HG03439 (cell line): ENCODE measurements around the gene AGBL1.

Source experiments
- ATAC-seq: cut with Tn5 transposase; IDR thresholded peaks from one replicate; pipeline ENCODE4 v1.9.1; 2021; ENCODE audit warnings: mild to moderate bottlenecking, moderate library complexity; ENCODE audit not compliant: unreplicated experiment

AGBL1 gene

DNA sequence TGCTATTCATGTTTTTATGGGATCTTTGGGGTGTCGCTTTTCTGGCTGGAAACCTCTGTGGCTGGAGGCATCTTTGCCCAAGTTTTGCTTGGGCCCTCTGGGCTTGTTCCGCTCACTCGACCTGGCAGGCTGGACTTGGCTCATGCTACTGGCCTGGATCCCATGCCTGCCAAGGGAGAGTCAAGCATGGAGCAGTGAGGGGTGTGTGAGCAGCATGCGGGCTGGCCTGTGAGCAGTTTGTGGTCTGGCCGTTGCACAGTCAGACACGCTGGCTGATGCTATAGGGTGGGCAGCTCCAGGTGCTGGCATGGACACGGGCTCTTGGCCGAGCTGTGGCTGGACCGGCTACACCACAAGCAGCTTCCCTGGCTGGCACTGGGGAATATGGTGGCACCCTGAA, 491.1 kb downstream of the AGBL1 start:
- ATAC-seq = no peak

DNA sequence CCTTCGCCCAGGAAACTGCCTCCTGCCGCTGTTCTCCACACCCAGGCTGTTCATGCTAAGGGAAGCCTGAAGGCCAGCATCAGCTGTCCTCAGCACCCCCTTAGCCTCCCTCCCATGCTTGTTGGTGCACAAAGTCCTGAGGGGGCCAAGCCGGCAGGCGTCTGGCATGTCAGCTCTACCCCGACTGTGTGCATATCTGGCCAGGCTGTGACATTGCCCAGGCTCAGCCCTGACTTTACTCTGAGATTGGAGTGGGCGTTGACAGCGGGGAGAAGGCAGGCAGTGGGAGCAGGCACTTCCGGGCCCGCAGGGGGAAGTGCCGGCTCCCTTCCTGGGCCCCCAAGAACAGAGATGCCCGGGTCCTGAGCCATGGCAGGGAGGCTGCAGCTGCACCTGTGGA, 492.2 kb downstream of the AGBL1 start:
- no peak for ATAC-seq

DNA sequence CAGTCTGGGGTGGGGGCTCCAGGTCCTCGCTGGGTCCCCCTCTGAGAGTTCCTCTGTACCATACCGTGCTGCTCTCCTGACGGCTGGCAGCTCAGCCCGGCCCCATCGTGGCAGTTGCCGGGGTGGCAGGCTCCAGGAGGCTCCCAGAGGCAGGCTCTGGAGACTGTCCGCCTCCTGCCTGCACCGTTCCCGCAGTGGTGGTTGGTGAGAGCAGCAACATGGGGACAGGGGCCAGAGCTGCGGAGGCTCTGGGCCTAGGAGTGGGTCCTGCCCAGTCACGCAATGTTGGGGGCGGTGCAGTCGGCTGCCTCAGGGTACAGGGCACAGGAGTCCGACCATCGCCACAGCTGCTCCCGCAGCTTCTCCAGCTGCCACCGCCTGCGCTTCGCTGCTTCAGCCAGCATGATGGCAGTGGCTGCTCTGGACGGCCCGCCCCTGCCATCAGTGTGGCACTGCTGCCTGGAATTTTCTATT, 492.7 kb downstream of the AGBL1 start:
- ATAC-seq = no peak

DNA sequence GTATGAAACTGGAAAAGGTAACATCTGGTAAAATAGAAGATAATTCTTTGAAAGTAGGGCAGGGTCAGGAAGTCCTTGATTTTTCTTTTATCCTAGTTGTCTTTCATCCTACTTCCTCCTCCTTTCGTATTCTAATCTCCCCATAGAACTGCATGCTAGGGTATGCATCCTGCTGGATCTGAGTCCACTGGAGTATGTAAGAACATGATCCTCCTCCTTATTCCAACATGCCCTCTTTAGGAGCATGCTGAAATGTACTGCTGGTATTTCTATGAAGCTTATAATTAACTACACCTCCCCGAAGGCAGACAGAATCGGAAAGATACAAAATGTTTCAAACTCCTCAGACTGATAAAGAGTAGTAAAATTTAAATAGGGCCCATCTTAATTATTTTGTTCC, 493.8 kb downstream of the AGBL1 start:
- no peak for ATAC-seq

DNA sequence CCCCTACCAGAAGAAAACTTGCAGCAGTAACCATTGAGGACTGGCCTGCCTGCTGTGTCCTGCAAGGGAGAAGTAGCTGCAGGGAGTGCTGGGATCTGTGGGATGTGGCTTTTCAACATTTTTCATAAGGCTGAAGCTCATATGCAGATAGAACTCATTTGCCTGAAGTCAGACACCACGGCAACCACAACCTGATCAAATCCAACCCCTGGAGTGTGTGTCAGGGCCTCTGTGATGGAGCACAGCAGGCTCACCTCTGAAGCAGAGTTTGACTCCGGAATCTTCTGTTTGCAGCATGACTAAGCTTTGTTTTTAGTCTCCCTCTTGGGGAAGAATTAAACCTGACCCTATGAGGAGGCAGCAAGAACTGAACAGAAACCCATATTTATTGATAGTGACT, 508.7 kb downstream of the AGBL1 start:
- ATAC-seq = no peak

DNA sequence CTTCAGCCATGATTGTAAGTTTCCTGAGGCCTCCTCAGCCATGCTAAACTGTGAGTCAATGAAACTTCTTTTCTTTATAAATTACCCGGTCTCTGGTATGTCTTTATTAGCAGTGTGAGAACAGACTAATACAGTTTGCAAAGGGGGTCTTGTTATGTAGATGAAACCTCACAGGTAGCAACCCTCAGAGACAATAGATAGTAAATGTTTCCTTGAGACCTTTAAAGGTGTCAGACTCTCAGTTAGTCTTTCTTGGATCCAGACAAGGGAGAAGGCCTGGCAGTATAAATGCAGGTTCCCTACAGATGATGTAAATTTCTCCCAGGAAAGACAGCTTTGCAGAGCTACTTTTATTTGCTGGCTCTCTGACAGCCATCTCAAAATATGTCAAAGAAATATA, 510.8 kb downstream of the AGBL1 start:
- no peak for ATAC-seq

- ATAC-seq = no peak
Measured at GRCh38 chr15:86591158-86591557, 511.5 kb downstream of the AGBL1 start.

- no peak for ATAC-seq
Measured at GRCh38 chr15:86591994-86592735, 512.5 kb downstream of the AGBL1 start.

DNA sequence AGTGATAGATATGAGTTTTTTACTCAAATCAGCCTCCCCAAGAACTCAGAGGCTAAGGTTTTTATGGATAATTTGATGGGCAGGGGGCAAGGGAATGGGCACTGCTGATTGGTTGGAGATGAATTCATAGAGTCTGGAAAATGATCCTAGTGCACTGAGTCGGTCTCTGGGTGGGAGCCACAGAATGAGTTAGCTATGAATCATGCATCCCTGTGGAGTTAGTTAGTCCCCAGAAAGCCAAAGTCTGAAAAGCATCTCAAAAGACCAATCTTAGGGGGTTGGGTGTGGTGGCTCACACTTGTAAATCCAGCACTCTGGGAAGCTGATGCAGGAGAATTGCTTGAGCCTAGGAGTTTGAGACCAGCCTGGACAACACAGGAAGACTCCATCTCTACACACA, 516.1 kb downstream of the AGBL1 start:
- no peak for ATAC-seq

GRCh38 chr15:86603466-86603865, 523.8 kb downstream of the AGBL1 start:
- no peak for ATAC-seq

DNA sequence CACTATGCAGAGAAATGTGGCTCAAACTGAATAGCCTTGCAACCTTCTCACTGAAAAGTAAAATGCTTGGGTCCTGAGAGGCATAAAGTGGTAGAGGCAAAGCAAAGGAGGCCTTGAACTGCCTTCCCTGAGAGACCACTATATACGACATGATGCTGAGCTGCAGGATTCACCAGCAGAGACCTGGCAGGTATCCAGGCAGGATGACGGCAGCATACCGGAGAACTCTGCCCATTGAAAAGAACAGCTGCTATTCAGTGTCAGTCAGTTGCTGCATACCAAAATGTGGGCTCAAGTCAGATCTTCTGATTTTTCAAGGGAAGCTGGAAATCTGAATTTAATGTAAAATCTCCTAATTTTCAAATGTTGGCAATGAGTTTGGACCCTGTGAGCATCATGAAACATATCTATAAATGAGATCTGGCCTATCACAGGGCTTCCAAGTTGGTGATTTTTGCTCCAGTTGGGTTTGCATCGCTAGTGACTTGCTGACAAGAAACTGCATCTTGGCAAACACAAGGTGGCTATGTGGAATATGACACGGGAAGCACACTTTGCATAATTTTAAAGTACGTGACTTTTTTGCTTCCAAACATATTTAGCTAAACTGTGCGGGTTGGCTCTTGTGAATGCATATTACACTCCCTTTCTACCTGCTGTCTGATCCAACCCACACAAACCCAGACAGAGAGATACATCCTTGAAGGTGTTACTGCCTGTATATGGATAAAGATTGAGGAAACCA, 529.0 kb downstream of the AGBL1 start:
- ATAC-seq = no peak

- ATAC-seq = no peak
Measured at GRCh38 chr15:86609275-86609674, 529.6 kb downstream of the AGBL1 start.

DNA sequence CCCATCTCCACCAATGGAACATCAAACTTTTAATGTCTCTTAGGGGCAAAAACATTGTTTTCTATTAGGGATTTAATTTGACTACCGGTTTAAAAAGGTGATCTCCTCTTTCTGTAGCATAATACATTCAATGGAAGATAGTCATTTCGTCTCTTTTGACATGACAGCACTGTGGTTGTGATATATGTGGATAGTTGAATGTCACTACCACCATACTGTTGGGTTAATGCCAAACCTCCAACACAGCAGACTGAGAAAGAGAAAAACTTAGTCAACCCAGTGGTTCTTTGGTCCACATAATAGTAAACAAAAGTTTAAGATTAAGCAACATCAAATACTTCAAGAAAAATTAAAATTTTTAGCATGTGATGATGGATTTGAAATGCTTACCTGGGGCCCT, 530.4 kb downstream of the AGBL1 start:
- ATAC-seq = no peak

DNA sequence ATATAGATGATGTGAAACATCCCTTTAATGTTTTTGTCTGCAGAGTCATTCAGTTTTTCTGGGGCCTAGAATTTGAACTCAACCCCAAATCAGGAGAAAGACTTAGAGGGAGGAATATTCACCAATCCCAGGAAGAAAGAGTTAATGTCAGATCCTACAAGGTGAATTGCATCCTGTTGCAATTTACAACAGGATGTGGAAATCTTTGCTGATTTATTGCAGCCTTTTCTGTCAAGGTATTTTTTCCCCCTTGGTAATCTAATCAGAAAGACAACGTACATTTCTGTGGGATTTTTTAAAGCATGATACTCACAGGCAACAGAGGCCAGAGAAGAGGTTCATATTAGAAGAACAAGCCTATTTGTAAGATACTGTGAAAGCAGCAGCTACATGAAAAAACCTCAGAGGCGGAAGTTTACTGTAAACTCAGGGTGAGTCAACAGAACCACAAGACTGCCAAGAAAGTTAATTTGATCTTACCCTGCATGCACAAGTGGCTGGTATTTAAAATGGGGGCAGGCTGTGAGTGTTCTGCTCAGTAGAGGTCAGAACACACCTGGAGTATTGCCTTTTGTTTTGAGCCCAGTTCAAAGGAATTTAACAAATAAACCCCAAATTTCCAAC, 531.9 kb downstream of the AGBL1 start:
- no peak for ATAC-seq

DNA sequence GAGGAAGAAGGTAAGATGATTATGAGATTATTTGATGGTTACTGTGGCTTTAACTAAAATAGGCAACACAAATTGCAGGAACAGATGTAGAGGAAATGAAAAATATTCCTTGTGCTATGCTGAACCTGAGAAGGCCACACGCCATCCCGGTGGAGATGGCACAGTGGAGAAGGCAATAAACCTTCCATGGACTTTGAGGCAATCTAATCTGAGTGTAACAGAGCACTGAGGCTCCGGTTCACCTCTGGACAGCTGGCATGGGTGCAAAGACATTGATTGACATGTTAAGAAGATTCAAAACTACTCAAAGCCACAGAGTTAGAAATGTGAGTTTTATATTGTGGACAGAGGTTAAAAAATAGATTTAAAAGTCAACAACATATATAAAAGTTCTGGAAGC, 535.7 kb downstream of the AGBL1 start:
- no peak for ATAC-seq

DNA sequence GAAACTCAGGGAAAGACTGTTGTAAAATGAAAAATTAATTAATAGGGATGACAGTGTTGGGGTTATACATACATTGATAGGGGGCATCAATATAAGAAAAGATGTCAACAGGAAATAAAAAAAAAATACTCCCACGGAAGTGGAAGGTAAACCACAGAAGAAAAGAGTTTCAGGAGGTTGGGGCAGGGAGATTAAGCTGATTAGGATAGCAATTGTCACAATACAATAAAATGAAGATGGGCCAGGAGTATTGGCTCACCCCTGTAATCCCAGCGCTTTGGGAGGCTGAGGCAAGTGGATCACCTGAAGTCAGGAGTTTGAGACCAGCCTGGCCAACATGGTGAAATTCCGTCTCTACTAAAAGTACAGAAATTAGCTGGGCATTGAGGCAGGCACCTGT, 536.1 kb downstream of the AGBL1 start:
- no peak for ATAC-seq

GRCh38 chr15:86616771-86617170, 537.1 kb downstream of the AGBL1 start:
- ATAC-seq = no peak

- ATAC-seq = no peak
Measured at GRCh38 chr15:86620157-86620556, 540.5 kb downstream of the AGBL1 start.

GRCh38 chr15:86620641-86621349, 541.1 kb downstream of the AGBL1 start:
- ATAC-seq = no peak

- no peak for ATAC-seq
Measured at GRCh38 chr15:86623236-86623635, 543.6 kb downstream of the AGBL1 start.

- no peak for ATAC-seq
Measured at GRCh38 chr15:86624261-86625036, 544.8 kb downstream of the AGBL1 start.
